GM19372 (cell line): ENCODE data around the gene TNFRSF21.
"Not testable (repeated sequence)": the region's sequence is repeated elsewhere in the genome, so short reads cannot be mapped to it uniquely, and the experiment has no call there.

ENCODE experiments used
- ATAC-seq: cut with Tn5 transposase; IDR thresholded peaks from one replicate; pipeline ENCODE4 v1.9.1; 2021; ENCODE audit warnings: mild to moderate bottlenecking, low read depth, moderate library complexity; ENCODE audit not compliant: unreplicated experiment

TNFRSF21 gene

GRCh38 chr6:47231151-47231550 is 78.6 kb downstream of the TNFRSF21 start:
- ATAC-seq, result no peak

GRCh38 chr6:47230579-47230978 is 79.1 kb downstream of the TNFRSF21 start:
- no peak for ATAC-seq

GRCh38 chr6:47229255-47229654 is 80.5 kb downstream of the TNFRSF21 start:
- ATAC-seq, result no peak

- not testable (repeated sequence) for ATAC-seq
Measured at GRCh38 chr6:47228093-47228492, 81.6 kb downstream of the TNFRSF21 start.

GRCh38 chr6:47223251-47223650 is 86.5 kb downstream of the TNFRSF21 start:
- not testable (repeated sequence) for ATAC-seq

- no peak for ATAC-seq
Measured at GRCh38 chr6:47221565-47221964, 88.1 kb downstream of the TNFRSF21 start.

GRCh38 chr6:47209632-47210031 is 100.1 kb downstream of the TNFRSF21 start:
- ATAC-seq, result no peak

- no peak for ATAC-seq
Measured at GRCh38 chr6:47207261-47207660, 102.4 kb downstream of the TNFRSF21 start.

- ATAC-seq, result no peak
Measured at GRCh38 chr6:47206626-47207025, 103.1 kb downstream of the TNFRSF21 start.

GRCh38 chr6:47203938-47204611 is 105.6 kb downstream of the TNFRSF21 start:
- peak; percentile 7 for ATAC-seq

- ATAC-seq, result peak; percentile 69
Measured at GRCh38 chr6:47203266-47203937, 106.3 kb downstream of the TNFRSF21 start.

GRCh38 chr6:47202644-47203205 is 107.0 kb downstream of the TNFRSF21 start:
- ATAC-seq, result no peak

GRCh38 chr6:47200536-47201334 is 109.0 kb downstream of the TNFRSF21 start:
- no peak for ATAC-seq

- no peak for ATAC-seq
Measured at GRCh38 chr6:47197682-47198640, 111.7 kb downstream of the TNFRSF21 start.

- ATAC-seq, result no peak
Measured at GRCh38 chr6:47196113-47196512, 113.6 kb downstream of the TNFRSF21 start.

- ATAC-seq, result no peak
Measured at GRCh38 chr6:47195011-47195650, 114.6 kb downstream of the TNFRSF21 start.

- no peak for ATAC-seq
Measured at GRCh38 chr6:47188588-47189021, 121.1 kb downstream of the TNFRSF21 start.

GRCh38 chr6:47187893-47188587 is 121.7 kb downstream of the TNFRSF21 start:
- ATAC-seq, result no peak

GRCh38 chr6:47187113-47187512 is 122.6 kb downstream of the TNFRSF21 start:
- no peak for ATAC-seq
